ENCODE measurements around the gene EFCAB12. TPM values are rescaled to one million over a fixed set of nuclear protein-coding genes. Genes with fewer than 3 reads are reported as not detected.

EFCAB12 gene
- total RNA-seq, 1 donor from 2014 or later: 6.6 TPM

GRCh38 chr3:129445471-129445870 lies 17.0 kb upstream of the EFCAB12 start:
- Mint-ChIP-seq H3K36me3 (ENCODE audit: insufficient read depth) (no peaks in the 10 kb centered on the region), H3K27ac (peak overlapping the region; percentile 76), H3K9me3 (ENCODE audit: low read depth) (no peaks in the 10 kb centered on the region), H3K4me3 (ENCODE audit: low read depth) (no peak overlapping the region), H3K4me1 (ENCODE audit: low read depth) (peaks cover 72% of the 10 kb centered on the region), H3K27me3 (no peaks in the 10 kb centered on the region)
- DNase-seq (ENCODE audit: low spot score, unreplicated experiment): no peak
- no peak for TF ChIP-seq CTCF (IDR thresholded peaks at IDR 0.05; ENCODE audit: unreplicated experiment)

- Mint-ChIP-seq H3K4me3 (ENCODE audit: low read depth) (peak overlapping the region; percentile 13), H3K27me3 (no peaks in the 10 kb centered on the region), H3K36me3 (ENCODE audit: insufficient read depth) (no peaks in the 10 kb centered on the region), H3K9me3 (ENCODE audit: low read depth) (no peaks in the 10 kb centered on the region), H3K4me1 (ENCODE audit: low read depth) (peaks cover 62% of the 10 kb centered on the region), H3K27ac (peak overlapping the region; percentile 51)
- no peak for DNase-seq (ENCODE audit: low spot score, unreplicated experiment)
- TF ChIP-seq CTCF (IDR thresholded peaks at IDR 0.05; ENCODE audit: unreplicated experiment): no peak
These were observed 14.5 kb upstream of the EFCAB12 start for GRCh38 chr3:129442947-129443346.

- no peak for DNase-seq (ENCODE audit: low spot score, unreplicated experiment)
- no peaks in the 10 kb centered on the region for H3K9me3 Mint-ChIP-seq (ENCODE audit: low read depth)
- peak overlapping the region; percentile 13 for H3K4me3 Mint-ChIP-seq (ENCODE audit: low read depth)
- H3K4me1 Mint-ChIP-seq (ENCODE audit: low read depth): peaks cover 60% of the 10 kb centered on the region
- H3K27me3 Mint-ChIP-seq: no peaks in the 10 kb centered on the region
- peaks cover 1% of the 10 kb centered on the region for H3K36me3 Mint-ChIP-seq (ENCODE audit: insufficient read depth)
- peak overlapping the region; percentile 51 for H3K27ac Mint-ChIP-seq
- no peak for TF ChIP-seq CTCF (IDR thresholded peaks at IDR 0.05; ENCODE audit: unreplicated experiment)
These were observed 14.1 kb upstream of the EFCAB12 start for GRCh38 chr3:129442486-129442885.

- Mint-ChIP-seq H3K4me3 (ENCODE audit: low read depth) (peak overlapping the region; percentile 90), H3K4me1 (ENCODE audit: low read depth) (peaks cover 53% of the 10 kb centered on the region), H3K36me3 (ENCODE audit: insufficient read depth) (peaks cover 4% of the 10 kb centered on the region), H3K9me3 (ENCODE audit: low read depth) (no peaks in the 10 kb centered on the region), H3K27ac (no peak overlapping the region), H3K27me3 (no peaks in the 10 kb centered on the region)
- no peak for TF ChIP-seq CTCF (IDR thresholded peaks at IDR 0.05; ENCODE audit: unreplicated experiment)
- DNase-seq (ENCODE audit: low spot score, unreplicated experiment): no peak
These were observed 13.3 kb upstream of the EFCAB12 start for GRCh38 chr3:129441782-129442181.

GRCh38 chr3:129441215-129441614 lies 12.8 kb upstream of the EFCAB12 start:
- peaks cover 47% of the 10 kb centered on the region for H3K4me1 Mint-ChIP-seq (ENCODE audit: low read depth)
- H3K36me3 Mint-ChIP-seq (ENCODE audit: insufficient read depth): peaks cover 8% of the 10 kb centered on the region
- peak overlapping the region; percentile 90 for H3K4me3 Mint-ChIP-seq (ENCODE audit: low read depth)
- H3K27me3 Mint-ChIP-seq: no peaks in the 10 kb centered on the region
- no peak for DNase-seq (ENCODE audit: low spot score, unreplicated experiment)
- peak overlapping the region; percentile 50 for H3K27ac Mint-ChIP-seq
- no peaks in the 10 kb centered on the region for H3K9me3 Mint-ChIP-seq (ENCODE audit: low read depth)
- no peak for TF ChIP-seq CTCF (IDR thresholded peaks at IDR 0.05; ENCODE audit: unreplicated experiment)

All from progenitor cell of endocrine pancreas (in vitro differentiated cells).